WI38 (cell line): ENCODE results near the gene SLC45A1.

ENCODE experiments used
- H3K4me3 ChIP-seq: 2 replicates; pipeline ENCODE4 v1.5.1; 2011; ENCODE audit warnings: low read depth, mild to moderate bottlenecking, control low read depth, low read length
- TF ChIP-seq, protein P1 (sequence below): IDR thresholded peaks from 2 replicates; pipeline ENCODE4 v1.5.1; 2012; ENCODE audit warnings: low read depth, mild to moderate bottlenecking, control low read depth, low read length

The SLC45A1 gene

DNA sequence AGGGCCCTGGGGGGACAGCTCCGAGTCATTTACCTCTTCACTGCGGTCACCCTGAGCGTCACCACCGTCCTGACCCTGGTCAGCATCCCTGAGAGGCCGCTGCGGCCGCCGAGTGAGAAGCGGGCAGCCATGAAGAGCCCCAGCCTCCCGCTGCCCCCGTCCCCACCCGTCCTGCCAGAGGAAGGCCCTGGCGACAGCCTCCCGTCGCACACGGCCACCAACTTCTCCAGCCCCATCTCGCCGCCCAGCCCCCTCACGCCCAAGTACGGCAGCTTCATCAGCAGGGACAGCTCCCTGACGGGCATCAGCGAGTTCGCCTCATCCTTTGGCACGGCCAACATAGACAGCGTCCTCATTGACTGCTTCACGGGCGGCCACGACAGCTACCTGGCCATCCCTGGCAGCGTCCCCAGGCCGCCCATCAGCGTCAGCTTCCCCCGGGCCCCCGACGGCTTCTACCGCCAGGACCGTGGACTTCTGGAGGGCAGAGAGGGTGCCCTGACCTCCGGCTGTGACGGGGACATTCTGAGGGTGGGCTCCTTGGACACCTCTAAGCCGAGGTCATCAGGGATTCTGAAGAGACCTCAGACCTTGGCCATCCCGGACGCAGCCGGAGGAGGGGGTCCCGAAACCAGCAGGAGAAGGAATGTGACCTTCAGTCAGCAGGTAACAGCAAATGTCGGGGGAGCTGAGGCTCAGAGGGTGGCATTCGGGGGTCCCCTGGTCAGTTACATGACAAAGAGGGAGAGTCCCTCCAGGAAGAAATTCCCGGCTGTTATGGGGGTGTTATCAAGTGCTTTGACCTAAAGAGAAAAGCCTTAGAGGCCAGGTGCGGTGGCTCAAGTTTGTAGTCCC is 12.6 kb downstream of the SLC45A1 start:
- H3K4me3 ChIP-seq = no peak overlapping the region
- TF ChIP-seq, protein P1, sequence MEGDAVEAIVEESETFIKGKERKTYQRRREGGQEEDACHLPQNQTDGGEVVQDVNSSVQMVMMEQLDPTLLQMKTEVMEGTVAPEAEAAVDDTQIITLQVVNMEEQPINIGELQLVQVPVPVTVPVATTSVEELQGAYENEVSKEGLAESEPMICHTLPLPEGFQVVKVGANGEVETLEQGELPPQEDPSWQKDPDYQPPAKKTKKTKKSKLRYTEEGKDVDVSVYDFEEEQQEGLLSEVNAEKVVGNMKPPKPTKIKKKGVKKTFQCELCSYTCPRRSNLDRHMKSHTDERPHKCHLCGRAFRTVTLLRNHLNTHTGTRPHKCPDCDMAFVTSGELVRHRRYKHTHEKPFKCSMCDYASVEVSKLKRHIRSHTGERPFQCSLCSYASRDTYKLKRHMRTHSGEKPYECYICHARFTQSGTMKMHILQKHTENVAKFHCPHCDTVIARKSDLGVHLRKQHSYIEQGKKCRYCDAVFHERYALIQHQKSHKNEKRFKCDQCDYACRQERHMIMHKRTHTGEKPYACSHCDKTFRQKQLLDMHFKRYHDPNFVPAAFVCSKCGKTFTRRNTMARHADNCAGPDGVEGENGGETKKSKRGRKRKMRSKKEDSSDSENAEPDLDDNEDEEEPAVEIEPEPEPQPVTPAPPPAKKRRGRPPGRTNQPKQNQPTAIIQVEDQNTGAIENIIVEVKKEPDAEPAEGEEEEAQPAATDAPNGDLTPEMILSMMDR = no peak

DNA sequence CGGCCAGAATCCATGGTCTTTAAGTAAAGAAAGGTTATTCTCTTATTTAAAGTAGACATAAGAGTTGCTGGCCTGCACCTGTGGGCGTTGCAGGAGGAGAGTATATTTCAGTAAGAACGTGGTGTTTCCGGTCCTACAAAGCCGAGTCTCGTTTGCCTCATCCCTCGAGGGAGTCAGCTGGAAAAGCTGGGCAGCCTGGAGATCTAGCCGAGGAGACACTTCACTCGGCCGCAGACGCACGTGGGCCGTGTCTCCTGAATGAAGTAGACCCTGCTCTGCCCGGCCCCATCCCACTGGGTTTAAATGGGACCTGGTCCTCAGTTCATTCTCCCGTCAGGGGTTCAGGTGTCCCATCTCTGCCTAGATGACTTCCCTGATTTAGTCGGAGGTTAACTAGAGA is 14.9 kb downstream of the SLC45A1 start:
- H3K4me3 ChIP-seq = no peak overlapping the region
- TF ChIP-seq, protein P1 = no peak

GRCh38 chr1:8333246-8333987 is 15.5 kb downstream of the SLC45A1 start:
- TF ChIP-seq, protein P1 = no peak
- H3K4me3 ChIP-seq = no peak overlapping the region

GRCh38 chr1:8334106-8334851 is 16.4 kb downstream of the SLC45A1 start:
- TF ChIP-seq, protein P1 = no peak
- no peak overlapping the region for H3K4me3 ChIP-seq

- no peak overlapping the region for H3K4me3 ChIP-seq
- TF ChIP-seq, protein P1 = no peak
Observed at GRCh38 chr1:8335246-8335645, 17.3 kb downstream of the SLC45A1 start.

- H3K4me3 ChIP-seq = no peak overlapping the region
- TF ChIP-seq, protein P1 = no peak
Observed at GRCh38 chr1:8337776-8338525, 20.0 kb downstream of the SLC45A1 start.
